K562 (cell line): ENCODE data around the gene CRNKL1. TPM values are rescaled to one million over a fixed set of nuclear protein-coding genes. Genes with fewer than 3 reads are reported as not detected.

Experiments
- C11orf30 ChIP-seq: fragments of 450-650 bp; IDR thresholded peaks from 2 replicates; pipeline ENCODE4 v1.6.1; 2016; ENCODE audit warnings: low read depth, mild to moderate bottlenecking
- EGR1 ChIP-seq: fragments of 450-650 bp; conservative IDR thresholded peaks from 2 replicates; pipeline ENCODE4 v1.6.1; 2017; ENCODE audit warnings: mild to moderate bottlenecking
- ETS2 ChIP-seq: IDR thresholded peaks from 2 replicates; pipeline ENCODE4 v1.6.1; 2016; ENCODE audit warnings: borderline replicate concordance, missing genetic modification characterization, mild to moderate bottlenecking, moderate library complexity, missing compliant biosample characterization; ENCODE audit not compliant: poor library complexity, severe bottlenecking
- HDAC3 ChIP-seq: fragments of 450-650 bp; IDR thresholded peaks from 2 replicates; pipeline ENCODE4 v1.6.1; 2018; ENCODE audit warnings: borderline replicate concordance, mild to moderate bottlenecking, moderate library complexity; ENCODE audit not compliant: partially characterized antibody
- KDM5B ChIP-seq: fragments of 200-600 bp; sonication (generic); IDR thresholded peaks from 2 replicates; pipeline ENCODE4 v1.6.1; 2012; ENCODE audit warnings: low read depth, mild to moderate bottlenecking, moderate library complexity, low read length, control low read depth, inconsistent platforms; ENCODE audit not compliant: insufficient replicate concordance
- NRF1 ChIP-seq, 2 experiments: fragments of 450-650 bp; IDR thresholded peaks in 1 of 2; conservative IDR thresholded peaks in 1 of 2; 2 replicates each; pipeline ENCODE4 v1.6.1; 2014; ENCODE audit warnings: mild to moderate bottlenecking in 2 of 2
- SMC3 ChIP-seq: conservative IDR thresholded peaks from 2 replicates; pipeline ENCODE4 v1.6.1; 2011; ENCODE audit warnings: low read depth, low read length, improper control_type of control experiment; ENCODE audit not compliant: insufficient read depth
- ZNF707 ChIP-seq: fragments of 250-450 bp; sonication (Bioruptor Pico); conservative IDR thresholded peaks from 2 replicates; pipeline ENCODE4 v1.8.0; 2022; ENCODE audit warnings: inconsistent platforms, mild to moderate bottlenecking, moderate library complexity
- polyA plus RNA-seq, 8 experiments: library from polyadenylated mRNA; depleted of rRNA in 4 of 8; stranded (reverse) in 5 of 8; unstranded in 3 of 8; fragments of >200 nt; fragmentation: Nextera tagmentation in 2 of 8; fragmentation: Illumina TruSeq in 1 of 8; extraction: Ambion mirVana in 2 of 8; extraction: Trizol in 1 of 8; gene quantifications; 2 replicates each; pipeline versions ENCODE4 v1.2.1 to v1.2.3, GENCODE V29; 2011 to 2014; ENCODE audit warnings: inconsistent platforms in 1 of 8, missing spikeins in 1 of 8
- total RNA-seq, 7 experiments: library from RNA; depleted of rRNA in 6 of 7; stranded (reverse); fragments of >200 nt in 6 of 7; fragmentation: Illumina TruSeq in 2 of 7; extraction: Trizol in 2 of 7; gene quantifications; 2 replicates each; pipeline versions ENCODE4 v1.2.1 to v1.2.3, GENCODE V29; 2011 to 2021; ENCODE audit warnings: low replicate concordance in 1 of 7
- TF ChIP-seq, protein P1 (sequence below): sonication (generic); formaldehyde crosslinking; IDR thresholded peaks from 2 replicates; pipeline ENCODE4 v1.8.0; 2022; ENCODE audit warnings: mild to moderate bottlenecking, missing genetic modification reagents
- TF ChIP-seq, protein P2 (sequence below): sonication (generic); formaldehyde crosslinking; IDR thresholded peaks from 2 replicates; pipeline ENCODE4 v1.8.0; 2022; ENCODE audit warnings: mild to moderate bottlenecking, missing genetic modification reagents
- TF ChIP-seq, protein P3 (sequence below), 2 experiments: fragments of 450-650 bp; IDR thresholded peaks; 2 replicates each; pipeline ENCODE4 v1.6.1; 2018; ENCODE audit warnings: mild to moderate bottlenecking in 2 of 2, low read depth in 1 of 2; ENCODE audit not compliant: partially characterized antibody in 2 of 2
- TF ChIP-seq, protein P4 (sequence below): fragments of 250-450 bp; sonication (Bioruptor Pico); IDR thresholded peaks from 2 replicates; pipeline ENCODE4 v1.4.0; 2020; ENCODE audit warnings: mild to moderate bottlenecking

CRNKL1 gene
- total and polyA plus RNA-seq, 9 of the 15 experiments (the other 6 are each of a cell fraction or from before 2014, with no cell fraction given) = 8.1 to 17.0 (median 11.7) TPM

GRCh38 chr20:20017001-20017843 is 35.0 kb downstream of the CRNKL1 start, which contains the start of gene NAA20 (continued):
- TF ChIP-seq, protein P1, sequence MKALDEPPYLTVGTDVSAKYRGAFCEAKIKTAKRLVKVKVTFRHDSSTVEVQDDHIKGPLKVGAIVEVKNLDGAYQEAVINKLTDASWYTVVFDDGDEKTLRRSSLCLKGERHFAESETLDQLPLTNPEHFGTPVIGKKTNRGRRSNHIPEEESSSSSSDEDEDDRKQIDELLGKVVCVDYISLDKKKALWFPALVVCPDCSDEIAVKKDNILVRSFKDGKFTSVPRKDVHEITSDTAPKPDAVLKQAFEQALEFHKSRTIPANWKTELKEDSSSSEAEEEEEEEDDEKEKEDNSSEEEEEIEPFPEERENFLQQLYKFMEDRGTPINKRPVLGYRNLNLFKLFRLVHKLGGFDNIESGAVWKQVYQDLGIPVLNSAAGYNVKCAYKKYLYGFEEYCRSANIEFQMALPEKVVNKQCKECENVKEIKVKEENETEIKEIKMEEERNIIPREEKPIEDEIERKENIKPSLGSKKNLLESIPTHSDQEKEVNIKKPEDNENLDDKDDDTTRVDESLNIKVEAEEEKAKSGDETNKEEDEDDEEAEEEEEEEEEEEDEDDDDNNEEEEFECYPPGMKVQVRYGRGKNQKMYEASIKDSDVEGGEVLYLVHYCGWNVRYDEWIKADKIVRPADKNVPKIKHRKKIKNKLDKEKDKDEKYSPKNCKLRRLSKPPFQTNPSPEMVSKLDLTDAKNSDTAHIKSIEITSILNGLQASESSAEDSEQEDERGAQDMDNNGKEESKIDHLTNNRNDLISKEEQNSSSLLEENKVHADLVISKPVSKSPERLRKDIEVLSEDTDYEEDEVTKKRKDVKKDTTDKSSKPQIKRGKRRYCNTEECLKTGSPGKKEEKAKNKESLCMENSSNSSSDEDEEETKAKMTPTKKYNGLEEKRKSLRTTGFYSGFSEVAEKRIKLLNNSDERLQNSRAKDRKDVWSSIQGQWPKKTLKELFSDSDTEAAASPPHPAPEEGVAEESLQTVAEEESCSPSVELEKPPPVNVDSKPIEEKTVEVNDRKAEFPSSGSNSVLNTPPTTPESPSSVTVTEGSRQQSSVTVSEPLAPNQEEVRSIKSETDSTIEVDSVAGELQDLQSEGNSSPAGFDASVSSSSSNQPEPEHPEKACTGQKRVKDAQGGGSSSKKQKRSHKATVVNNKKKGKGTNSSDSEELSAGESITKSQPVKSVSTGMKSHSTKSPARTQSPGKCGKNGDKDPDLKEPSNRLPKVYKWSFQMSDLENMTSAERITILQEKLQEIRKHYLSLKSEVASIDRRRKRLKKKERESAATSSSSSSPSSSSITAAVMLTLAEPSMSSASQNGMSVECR = peak; percentile 52
- TF ChIP-seq, protein P2, sequence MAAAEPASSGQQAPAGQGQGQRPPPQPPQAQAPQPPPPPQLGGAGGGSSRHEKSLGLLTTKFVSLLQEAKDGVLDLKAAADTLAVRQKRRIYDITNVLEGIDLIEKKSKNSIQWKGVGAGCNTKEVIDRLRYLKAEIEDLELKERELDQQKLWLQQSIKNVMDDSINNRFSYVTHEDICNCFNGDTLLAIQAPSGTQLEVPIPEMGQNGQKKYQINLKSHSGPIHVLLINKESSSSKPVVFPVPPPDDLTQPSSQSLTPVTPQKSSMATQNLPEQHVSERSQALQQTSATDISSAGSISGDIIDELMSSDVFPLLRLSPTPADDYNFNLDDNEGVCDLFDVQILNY (CRISPR knock-in tag) = no peak
- TF ChIP-seq HDAC3 = no peak
- 0 out of 2 replicates have a peak, but pooled peaks have one; percentile 16 for TF ChIP-seq SMC3
- peak; percentile 51 for TF ChIP-seq KDM5B
- TF ChIP-seq ETS2 (tag) = no peak
- TF ChIP-seq, protein P3, sequence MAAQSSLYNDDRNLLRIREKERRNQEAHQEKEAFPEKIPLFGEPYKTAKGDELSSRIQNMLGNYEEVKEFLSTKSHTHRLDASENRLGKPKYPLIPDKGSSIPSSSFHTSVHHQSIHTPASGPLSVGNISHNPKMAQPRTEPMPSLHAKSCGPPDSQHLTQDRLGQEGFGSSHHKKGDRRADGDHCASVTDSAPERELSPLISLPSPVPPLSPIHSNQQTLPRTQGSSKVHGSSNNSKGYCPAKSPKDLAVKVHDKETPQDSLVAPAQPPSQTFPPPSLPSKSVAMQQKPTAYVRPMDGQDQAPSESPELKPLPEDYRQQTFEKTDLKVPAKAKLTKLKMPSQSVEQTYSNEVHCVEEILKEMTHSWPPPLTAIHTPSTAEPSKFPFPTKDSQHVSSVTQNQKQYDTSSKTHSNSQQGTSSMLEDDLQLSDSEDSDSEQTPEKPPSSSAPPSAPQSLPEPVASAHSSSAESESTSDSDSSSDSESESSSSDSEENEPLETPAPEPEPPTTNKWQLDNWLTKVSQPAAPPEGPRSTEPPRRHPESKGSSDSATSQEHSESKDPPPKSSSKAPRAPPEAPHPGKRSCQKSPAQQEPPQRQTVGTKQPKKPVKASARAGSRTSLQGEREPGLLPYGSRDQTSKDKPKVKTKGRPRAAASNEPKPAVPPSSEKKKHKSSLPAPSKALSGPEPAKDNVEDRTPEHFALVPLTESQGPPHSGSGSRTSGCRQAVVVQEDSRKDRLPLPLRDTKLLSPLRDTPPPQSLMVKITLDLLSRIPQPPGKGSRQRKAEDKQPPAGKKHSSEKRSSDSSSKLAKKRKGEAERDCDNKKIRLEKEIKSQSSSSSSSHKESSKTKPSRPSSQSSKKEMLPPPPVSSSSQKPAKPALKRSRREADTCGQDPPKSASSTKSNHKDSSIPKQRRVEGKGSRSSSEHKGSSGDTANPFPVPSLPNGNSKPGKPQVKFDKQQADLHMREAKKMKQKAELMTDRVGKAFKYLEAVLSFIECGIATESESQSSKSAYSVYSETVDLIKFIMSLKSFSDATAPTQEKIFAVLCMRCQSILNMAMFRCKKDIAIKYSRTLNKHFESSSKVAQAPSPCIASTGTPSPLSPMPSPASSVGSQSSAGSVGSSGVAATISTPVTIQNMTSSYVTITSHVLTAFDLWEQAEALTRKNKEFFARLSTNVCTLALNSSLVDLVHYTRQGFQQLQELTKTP (IDR thresholded peaks at IDR 0.05; ENCODE audit: low read depth in 1 of 2, partially characterized antibody in 2 of 2) = no peak
- no peak for TF ChIP-seq NRF1 (conservative IDR thresholded peaks at IDR 0.05 in 1 of 2, IDR thresholded peaks at IDR 0.05 in 1 of 2)
- no peak for TF ChIP-seq EGR1
- peak; percentile 86 for TF ChIP-seq C11orf30
- TF ChIP-seq, protein P4, sequence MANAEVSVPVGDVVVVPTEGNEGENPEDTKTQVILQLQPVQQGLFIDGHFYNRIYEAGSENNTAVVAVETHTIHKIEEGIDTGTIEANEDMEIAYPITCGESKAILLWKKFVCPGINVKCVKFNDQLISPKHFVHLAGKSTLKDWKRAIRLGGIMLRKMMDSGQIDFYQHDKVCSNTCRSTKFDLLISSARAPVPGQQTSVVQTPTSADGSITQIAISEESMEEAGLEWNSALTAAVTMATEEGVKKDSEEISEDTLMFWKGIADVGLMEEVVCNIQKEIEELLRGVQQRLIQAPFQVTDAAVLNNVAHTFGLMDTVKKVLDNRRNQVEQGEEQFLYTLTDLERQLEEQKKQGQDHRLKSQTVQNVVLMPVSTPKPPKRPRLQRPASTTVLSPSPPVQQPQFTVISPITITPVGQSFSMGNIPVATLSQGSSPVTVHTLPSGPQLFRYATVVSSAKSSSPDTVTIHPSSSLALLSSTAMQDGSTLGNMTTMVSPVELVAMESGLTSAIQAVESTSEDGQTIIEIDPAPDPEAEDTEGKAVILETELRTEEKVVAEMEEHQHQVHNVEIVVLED (CRISPR knock-in tag) = peak; percentile 31; the same call in 1 of the 2 replicates
- TF ChIP-seq ZNF707 (CRISPR knock-in tag) = no peak
